ENCODE measurements around the gene VMAC.

DNA sequence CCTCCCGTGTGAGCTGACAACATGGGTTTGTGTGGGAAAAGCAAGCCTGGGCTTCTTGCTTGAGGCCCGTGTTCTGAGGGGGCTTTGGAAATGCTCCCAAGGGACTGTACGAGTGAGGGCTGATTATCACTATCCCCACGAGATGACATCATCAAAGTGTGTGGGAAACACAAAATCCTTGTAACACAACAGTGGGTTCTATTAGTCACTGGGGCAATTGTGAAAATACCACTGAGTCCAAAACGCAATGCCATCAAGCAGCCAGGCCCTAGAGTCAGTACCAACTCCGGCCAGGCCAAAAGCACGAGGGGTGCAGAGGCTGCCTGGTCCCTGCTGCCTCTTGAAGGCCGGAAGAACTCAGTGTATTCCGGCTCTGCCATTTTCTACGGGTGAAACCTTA, 39.0 kb downstream of the VMAC start:
- no peak for TF ChIP-seq POLR2A (IDR thresholded peaks at IDR 0.05; ENCODE audit: low read length)
- no peak for TF ChIP-seq GATA1 (IDR thresholded peaks at IDR 0.05; ENCODE audit: low read depth, low read length)

Data from erythroblast (primary cell).